BLaER1 (cell line): ENCODE measurements around the gene SSX4B.
"Not testable (repeated sequence)": the region's sequence is repeated elsewhere in the genome, so short reads cannot be mapped to it uniquely, and the experiment has no call there.

Experiments
- H3K27ac ChIP-seq: shearing (Covaris generic); formaldehyde crosslinking; 2 replicates; pipeline ENCODE4 v1.8.1; 2022
- H3K27me3 ChIP-seq: shearing (Covaris generic); formaldehyde crosslinking; 2 replicates; pipeline ENCODE4 v1.8.1; 2022
- H3K36me3 ChIP-seq: shearing (Covaris generic); formaldehyde crosslinking; 2 replicates; pipeline ENCODE4 v1.8.1; 2022
- H3K4me1 ChIP-seq: shearing (Covaris generic); formaldehyde crosslinking; 2 replicates; pipeline ENCODE4 v1.8.1; 2022
- H3K4me2 ChIP-seq: shearing (Covaris generic); formaldehyde crosslinking; 2 replicates; pipeline ENCODE4 v1.8.1; 2022
- H3K4me3 ChIP-seq: shearing (Covaris generic); formaldehyde crosslinking; 2 replicates; pipeline ENCODE4 v1.8.1; 2022
- H3K9ac ChIP-seq: shearing (Covaris generic); formaldehyde crosslinking; 2 replicates; pipeline ENCODE4 v1.8.1; 2022
- H3K9me3 ChIP-seq: shearing (Covaris generic); formaldehyde crosslinking; 2 replicates; pipeline ENCODE4 v1.8.1; 2022
- H4K20me1 ChIP-seq: shearing (Covaris generic); formaldehyde crosslinking; 2 replicates; pipeline ENCODE4 v1.8.1; 2022
- Cebpa-rat ChIP-seq: shearing (Covaris generic); IDR thresholded peaks from 2 replicates; pipeline ENCODE4 v1.8.1; 2022

The SSX4B gene

GRCh38 chrX:48396931-48397330 is 14.8 kb downstream of the SSX4B start:
- not testable (repeated sequence) for H3K36me3 ChIP-seq, H4K20me1 ChIP-seq, H3K27me3 ChIP-seq, H3K4me2 ChIP-seq, H3K27ac ChIP-seq, H3K9me3 ChIP-seq, H3K9ac ChIP-seq, H3K4me3 ChIP-seq, H3K4me1 ChIP-seq

GRCh38 chrX:48383239-48383638 is 28.5 kb downstream of the SSX4B start, which contains the start of gene SSX4:
SSX4 (plus strand) TSS chrX:48383539; CDS start chrX:48384054, 515 bp downstream.
- H3K4me1 ChIP-seq, H4K20me1 ChIP-seq, H3K27me3 ChIP-seq, H3K4me2 ChIP-seq, H3K27ac ChIP-seq, H3K9me3 ChIP-seq, H3K36me3 ChIP-seq, H3K9ac ChIP-seq, H3K4me3 ChIP-seq: not testable (repeated sequence)

- H3K4me3 ChIP-seq, H3K36me3 ChIP-seq, H4K20me1 ChIP-seq, H3K9ac ChIP-seq, H3K4me1 ChIP-seq, H3K4me2 ChIP-seq, H3K27ac ChIP-seq, H3K27me3 ChIP-seq, H3K9me3 ChIP-seq: not testable (repeated sequence)
These were observed 41.4 kb downstream of the SSX4B start for GRCh38 chrX:48370408-48370807.

GRCh38 chrX:48367717-48368408 is 43.9 kb downstream of the SSX4B start:
- H4K20me1 ChIP-seq, H3K27me3 ChIP-seq, H3K4me2 ChIP-seq, H3K9ac ChIP-seq, H3K36me3 ChIP-seq, H3K4me3 ChIP-seq, H3K27ac ChIP-seq, H3K4me1 ChIP-seq, H3K9me3 ChIP-seq: not testable (repeated sequence)

- not testable (repeated sequence) for H3K27ac ChIP-seq, H3K9ac ChIP-seq, H3K4me2 ChIP-seq, H3K4me1 ChIP-seq, H3K36me3 ChIP-seq, H3K4me3 ChIP-seq, H3K9me3 ChIP-seq, H4K20me1 ChIP-seq
- 0 out of 2 replicates have a peak, but pooled peaks cover 14% of the 10 kb centered on the region for H3K27me3 ChIP-seq
These were observed 52.5 kb downstream of the SSX4B start for GRCh38 chrX:48359281-48359680.

- H3K4me2 ChIP-seq, result no peak overlapping the region
- peaks cover 22% of the 10 kb centered on the region; the same call in 1 of the 2 replicates for H3K27me3 ChIP-seq
- TF ChIP-seq Cebpa-rat, result no peak
- H3K4me3 ChIP-seq, result no peak overlapping the region
- no peaks in the 10 kb centered on the region for H3K36me3 ChIP-seq
- no peaks in the 10 kb centered on the region for H4K20me1 ChIP-seq
- no peak overlapping the region for H3K9ac ChIP-seq
- no peak overlapping the region for H3K27ac ChIP-seq
- H3K9me3 ChIP-seq, result no peaks in the 10 kb centered on the region
- H3K4me1 ChIP-seq, result 0 out of 2 replicates have a peak, but pooled peaks cover 7% of the 10 kb centered on the region
These were observed 54.1 kb downstream of the SSX4B start for GRCh38 chrX:48357681-48358080.

GRCh38 chrX:48356315-48357094 is 55.3 kb downstream of the SSX4B start, which contains the start of gene SSX3:
SSX3 (minus strand) TSS chrX:48356703; CDS start chrX:48355249, 1,454 bp downstream.
- not testable (repeated sequence) for H4K20me1 ChIP-seq, H3K9ac ChIP-seq, H3K36me3 ChIP-seq, H3K4me2 ChIP-seq, H3K9me3 ChIP-seq, H3K4me3 ChIP-seq, H3K27ac ChIP-seq
- peaks cover 13% of the 10 kb centered on the region; the same call in 1 of the 2 replicates for H3K4me1 ChIP-seq
- H3K27me3 ChIP-seq, result peaks cover 28% of the 10 kb centered on the region
